Liver (tissue), 9 donors: ENCODE results near the gene LUC7L3. TPM values are rescaled to one million over a fixed set of nuclear protein-coding genes. Genes with fewer than 3 reads are reported as not detected.

Source experiments
- DNase-seq: peaks from one replicate; pipeline ENCODE4 v3.0.0-alpha.2; 2017; ENCODE audit warnings: low spot score
- H3K27ac ChIP-seq, 2 donors: one replicate each; pipeline ENCODE4 v1.7.0; 2013; ENCODE audit warnings: inconsistent platforms in 2 of 2, low read length in 2 of 2, control low read depth in 1 of 2, low read depth in 1 of 2, mild to moderate bottlenecking in 1 of 2
- H3K27me3 ChIP-seq, 4 donors: one replicate each; pipeline versions ENCODE4 v1.6.1 to v1.7.0; 2013; ENCODE audit warnings: low read length in 3 of 4, inconsistent platforms in 1 of 4, mild to moderate bottlenecking in 1 of 4, moderate library complexity in 1 of 4; ENCODE audit not compliant: control insufficient read depth in 4 of 4, insufficient read depth in 4 of 4
- H3K36me3 ChIP-seq, 4 donors: one replicate each; pipeline versions ENCODE4 v1.6.1 to v1.7.0; 2013; ENCODE audit warnings: low read length in 3 of 4, mild to moderate bottlenecking in 3 of 4, low read depth in 1 of 4, moderate library complexity in 1 of 4; ENCODE audit not compliant: control insufficient read depth in 4 of 4, insufficient read depth in 3 of 4
- H3K4me1 ChIP-seq, 4 donors: one replicate each; pipeline versions ENCODE4 v1.6.1 to v1.7.0; 2013; ENCODE audit warnings: low read length in 3 of 4, mild to moderate bottlenecking in 3 of 4, moderate library complexity in 1 of 4; ENCODE audit not compliant: control insufficient read depth in 4 of 4, insufficient read depth in 4 of 4
- H3K4me3 ChIP-seq, 3 donors: one replicate each; pipeline versions ENCODE4 v1.6.1 to v1.7.0; 2013; ENCODE audit warnings: low read length in 3 of 3, control low read depth in 1 of 3, low read depth in 1 of 3, mild to moderate bottlenecking in 1 of 3
- H3K9ac ChIP-seq, 2 donors: one replicate each; pipeline ENCODE4 v1.7.0; 2013; ENCODE audit warnings: low read length in 2 of 2, mild to moderate bottlenecking in 2 of 2, moderate library complexity in 2 of 2, control low read depth in 1 of 2, low read depth in 1 of 2
- H3K9me3 ChIP-seq, 4 donors: one replicate each; pipeline versions ENCODE4 v1.6.1 to v1.7.0; 2013; ENCODE audit warnings: low read length in 3 of 4; ENCODE audit not compliant: control insufficient read depth in 4 of 4
- EGR1 ChIP-seq, 2 donors: IDR thresholded peaks; 2 replicates each; pipeline ENCODE4 v1.6.1; 2016 to 2018; ENCODE audit warnings: antibody characterized with exemption in 2 of 2, low read depth in 2 of 2
- FOXA1 ChIP-seq: IDR thresholded peaks from 2 replicates; pipeline ENCODE4 v1.6.1; 2016; ENCODE audit warnings: antibody characterized with exemption
- FOXA2 ChIP-seq: IDR thresholded peaks from 2 replicates; pipeline ENCODE4 v1.6.1; 2016; ENCODE audit warnings: antibody characterized with exemption
- GABPA ChIP-seq, 2 donors: IDR thresholded peaks in 1 of 2; conservative IDR thresholded peaks in 1 of 2; 2 replicates each; pipeline ENCODE4 v1.6.1; 2016; ENCODE audit warnings: antibody characterized with exemption in 2 of 2, mild to moderate bottlenecking in 1 of 2, moderate library complexity in 1 of 2
- HNF4A ChIP-seq, 2 donors: conservative IDR thresholded peaks; 2 replicates each; pipeline ENCODE4 v1.6.1; 2016; ENCODE audit warnings: antibody characterized with exemption in 2 of 2, mild to moderate bottlenecking in 2 of 2
- HNF4G ChIP-seq: IDR thresholded peaks from 2 replicates; pipeline ENCODE4 v1.6.1; 2016; ENCODE audit warnings: antibody characterized with exemption
- NR2F2 ChIP-seq: IDR thresholded peaks from 2 replicates; pipeline ENCODE4 v1.6.1; 2016; ENCODE audit warnings: antibody characterized with exemption
- RAD21 ChIP-seq, 2 donors: IDR thresholded peaks; 2 replicates each; pipeline ENCODE4 v1.6.1; 2016; ENCODE audit warnings: antibody characterized with exemption in 2 of 2, mild to moderate bottlenecking in 2 of 2
- RXRA ChIP-seq, 2 donors: IDR thresholded peaks; 2 replicates each; pipeline ENCODE4 v1.6.1; 2017 to 2018; ENCODE audit warnings: antibody characterized with exemption in 2 of 2, mild to moderate bottlenecking in 1 of 2
- SP1 ChIP-seq: IDR thresholded peaks from 2 replicates; pipeline ENCODE4 v1.6.1; 2018; ENCODE audit warnings: antibody characterized with exemption, mild to moderate bottlenecking
- TAF1 ChIP-seq: conservative IDR thresholded peaks from 2 replicates; pipeline ENCODE4 v1.6.1; 2016; ENCODE audit warnings: antibody characterized with exemption, mild to moderate bottlenecking
- YY1 ChIP-seq: IDR thresholded peaks from 2 replicates; pipeline ENCODE4 v1.6.1; 2016; ENCODE audit warnings: antibody characterized with exemption, mild to moderate bottlenecking
- WGBS: extraction: QIAGEN DNeasy Blood & Tissue Kit; methylation state at CpG from one replicate; pipeline ENCODE4 v1.1.7; 2013; 5-methylcytosine and 5-hydroxymethylcytosine counted together
- polyA plus RNA-seq, 2 donors: library from polyadenylated mRNA; stranded (reverse) in 1 of 2; unstranded in 1 of 2; fragments of 200-250 nt in 1 of 2; fragments of >200 nt in 1 of 2; fragmentation: Nextera tagmentation in 1 of 2; extraction: Ambion mirVana in 1 of 2; gene quantifications; one replicate each; pipeline versions ENCODE4 v1.2.1 to v1.2.3, GENCODE V29; 2013 to 2015
- total RNA-seq, 2 donors: library from RNA; depleted of rRNA; stranded (reverse); fragments of >200 nt; gene quantifications; one replicate each; pipeline ENCODE4 v1.2.3, GENCODE V29; 2014
- TF ChIP-seq, protein P1 (sequence below): fragments of 150-350 bp; IDR thresholded peaks from 2 replicates; pipeline ENCODE4 v1.5.1; 2017; ENCODE audit warnings: improper control_type of control experiment, low read depth, low read length; ENCODE audit not compliant: missing input control
- TF ChIP-seq, protein P2 (sequence below): IDR thresholded peaks from 2 replicates; pipeline ENCODE4 v1.6.1; 2016; ENCODE audit warnings: antibody characterized with exemption
- TF ChIP-seq, protein P3 (sequence below): IDR thresholded peaks from 2 replicates; pipeline ENCODE4 v1.6.1; 2016; ENCODE audit warnings: antibody characterized with exemption
- TF ChIP-seq, protein P4 (sequence below): IDR thresholded peaks from 2 replicates; pipeline ENCODE4 v1.6.1; 2016; ENCODE audit warnings: antibody characterized with exemption, mild to moderate bottlenecking
- TF ChIP-seq, protein P5 (sequence below): IDR thresholded peaks from 2 replicates; pipeline ENCODE4 v1.6.1; 2016; ENCODE audit warnings: antibody characterized with exemption
- donor health status: healthy.
- donor health status: healthy.
- donor health status: healthy.
- donor health status: healthy.
- donor health status: healthy.

LUC7L3 gene
- total and polyA plus RNA-seq, 4 donors: 15.5 to 126 (median 26.2) TPM

DNA sequence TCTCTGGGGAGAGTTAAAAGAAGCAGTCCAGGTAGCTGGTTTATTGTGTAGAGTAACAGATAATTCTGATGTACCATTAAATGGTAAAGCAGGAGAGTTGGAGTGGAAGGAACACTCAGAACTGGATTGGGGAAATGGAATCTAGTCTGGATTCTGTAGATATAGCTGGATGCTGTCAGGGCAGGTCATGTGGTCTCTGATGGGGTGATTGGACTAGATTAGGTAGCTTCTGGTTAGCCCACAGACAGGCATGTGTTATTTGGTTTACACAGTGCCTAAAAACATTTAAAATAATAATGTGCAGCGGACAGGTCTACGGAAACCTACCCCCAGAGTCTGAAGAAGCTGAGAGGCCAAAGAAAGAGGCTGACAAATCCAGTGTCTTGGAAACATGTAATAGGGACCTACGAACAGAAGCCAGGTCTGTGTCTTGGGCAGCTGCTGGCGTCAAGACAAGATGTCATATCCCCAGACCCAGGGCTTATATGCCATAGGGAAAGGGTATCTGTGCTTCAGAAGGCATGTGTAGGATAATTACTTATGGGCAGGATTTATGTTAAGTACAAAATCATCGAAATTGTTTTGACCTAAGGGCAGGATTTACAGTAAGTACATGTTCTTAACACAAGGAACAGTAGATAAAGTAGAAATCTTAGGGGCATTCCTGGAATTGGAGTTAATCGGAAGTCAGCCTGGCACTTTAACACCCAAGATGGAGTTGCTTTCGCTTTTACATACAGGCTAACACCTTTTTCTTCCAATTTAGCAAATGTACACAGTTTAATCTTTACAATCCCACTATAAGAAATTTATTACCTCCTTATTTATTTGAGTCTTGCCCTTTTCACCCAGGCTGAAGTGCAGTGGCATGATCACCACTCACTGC is 12.4 kb downstream of the LUC7L3 start:
- Histone ChIP-seq H3K36me3 (peaks cover 0 to 3% (median under 1%) of the 10 kb centered on the region in 4 donors), H3K9me3 (no peaks in the 10 kb centered on the region), H3K27me3 (no peaks in the 10 kb centered on the region), H3K4me1 (peaks cover 6 to 24% (median 21%) of the 10 kb centered on the region in 4 donors), H3K9ac (no peak overlapping the region), H3K4me3 (no peak overlapping the region), H3K27ac (no peak overlapping the region)
- DNase-seq: no peak
- TF ChIP-seq GABPA (IDR thresholded peaks at IDR 0.05 in 1 of 2, conservative IDR thresholded peaks at IDR 0.05 in 1 of 2) (no peak), HNF4G (no peak), FOXA2 (no peak), FOXA1 (no peak), RXRA (IDR thresholded peaks at IDR 0.05) (no peak), TAF1 (no peak), EGR1 (IDR thresholded peaks at IDR 0.05; ENCODE audit: low read depth in 2 of 2) (no peak), SP1 (no peak), NR2F2 (no peak)
- TF ChIP-seq, protein P1, sequence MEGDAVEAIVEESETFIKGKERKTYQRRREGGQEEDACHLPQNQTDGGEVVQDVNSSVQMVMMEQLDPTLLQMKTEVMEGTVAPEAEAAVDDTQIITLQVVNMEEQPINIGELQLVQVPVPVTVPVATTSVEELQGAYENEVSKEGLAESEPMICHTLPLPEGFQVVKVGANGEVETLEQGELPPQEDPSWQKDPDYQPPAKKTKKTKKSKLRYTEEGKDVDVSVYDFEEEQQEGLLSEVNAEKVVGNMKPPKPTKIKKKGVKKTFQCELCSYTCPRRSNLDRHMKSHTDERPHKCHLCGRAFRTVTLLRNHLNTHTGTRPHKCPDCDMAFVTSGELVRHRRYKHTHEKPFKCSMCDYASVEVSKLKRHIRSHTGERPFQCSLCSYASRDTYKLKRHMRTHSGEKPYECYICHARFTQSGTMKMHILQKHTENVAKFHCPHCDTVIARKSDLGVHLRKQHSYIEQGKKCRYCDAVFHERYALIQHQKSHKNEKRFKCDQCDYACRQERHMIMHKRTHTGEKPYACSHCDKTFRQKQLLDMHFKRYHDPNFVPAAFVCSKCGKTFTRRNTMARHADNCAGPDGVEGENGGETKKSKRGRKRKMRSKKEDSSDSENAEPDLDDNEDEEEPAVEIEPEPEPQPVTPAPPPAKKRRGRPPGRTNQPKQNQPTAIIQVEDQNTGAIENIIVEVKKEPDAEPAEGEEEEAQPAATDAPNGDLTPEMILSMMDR: no peak
- TF ChIP-seq, protein P2, sequence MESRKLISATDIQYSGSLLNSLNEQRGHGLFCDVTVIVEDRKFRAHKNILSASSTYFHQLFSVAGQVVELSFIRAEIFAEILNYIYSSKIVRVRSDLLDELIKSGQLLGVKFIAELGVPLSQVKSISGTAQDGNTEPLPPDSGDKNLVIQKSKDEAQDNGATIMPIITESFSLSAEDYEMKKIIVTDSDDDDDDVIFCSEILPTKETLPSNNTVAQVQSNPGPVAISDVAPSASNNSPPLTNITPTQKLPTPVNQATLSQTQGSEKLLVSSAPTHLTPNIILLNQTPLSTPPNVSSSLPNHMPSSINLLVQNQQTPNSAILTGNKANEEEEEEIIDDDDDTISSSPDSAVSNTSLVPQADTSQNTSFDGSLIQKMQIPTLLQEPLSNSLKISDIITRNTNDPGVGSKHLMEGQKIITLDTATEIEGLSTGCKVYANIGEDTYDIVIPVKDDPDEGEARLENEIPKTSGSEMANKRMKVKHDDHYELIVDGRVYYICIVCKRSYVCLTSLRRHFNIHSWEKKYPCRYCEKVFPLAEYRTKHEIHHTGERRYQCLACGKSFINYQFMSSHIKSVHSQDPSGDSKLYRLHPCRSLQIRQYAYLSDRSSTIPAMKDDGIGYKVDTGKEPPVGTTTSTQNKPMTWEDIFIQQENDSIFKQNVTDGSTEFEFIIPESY: no peak
- TF ChIP-seq, protein P3, sequence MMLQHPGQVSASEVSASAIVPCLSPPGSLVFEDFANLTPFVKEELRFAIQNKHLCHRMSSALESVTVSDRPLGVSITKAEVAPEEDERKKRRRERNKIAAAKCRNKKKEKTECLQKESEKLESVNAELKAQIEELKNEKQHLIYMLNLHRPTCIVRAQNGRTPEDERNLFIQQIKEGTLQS: no peak
- TF ChIP-seq, protein P4, sequence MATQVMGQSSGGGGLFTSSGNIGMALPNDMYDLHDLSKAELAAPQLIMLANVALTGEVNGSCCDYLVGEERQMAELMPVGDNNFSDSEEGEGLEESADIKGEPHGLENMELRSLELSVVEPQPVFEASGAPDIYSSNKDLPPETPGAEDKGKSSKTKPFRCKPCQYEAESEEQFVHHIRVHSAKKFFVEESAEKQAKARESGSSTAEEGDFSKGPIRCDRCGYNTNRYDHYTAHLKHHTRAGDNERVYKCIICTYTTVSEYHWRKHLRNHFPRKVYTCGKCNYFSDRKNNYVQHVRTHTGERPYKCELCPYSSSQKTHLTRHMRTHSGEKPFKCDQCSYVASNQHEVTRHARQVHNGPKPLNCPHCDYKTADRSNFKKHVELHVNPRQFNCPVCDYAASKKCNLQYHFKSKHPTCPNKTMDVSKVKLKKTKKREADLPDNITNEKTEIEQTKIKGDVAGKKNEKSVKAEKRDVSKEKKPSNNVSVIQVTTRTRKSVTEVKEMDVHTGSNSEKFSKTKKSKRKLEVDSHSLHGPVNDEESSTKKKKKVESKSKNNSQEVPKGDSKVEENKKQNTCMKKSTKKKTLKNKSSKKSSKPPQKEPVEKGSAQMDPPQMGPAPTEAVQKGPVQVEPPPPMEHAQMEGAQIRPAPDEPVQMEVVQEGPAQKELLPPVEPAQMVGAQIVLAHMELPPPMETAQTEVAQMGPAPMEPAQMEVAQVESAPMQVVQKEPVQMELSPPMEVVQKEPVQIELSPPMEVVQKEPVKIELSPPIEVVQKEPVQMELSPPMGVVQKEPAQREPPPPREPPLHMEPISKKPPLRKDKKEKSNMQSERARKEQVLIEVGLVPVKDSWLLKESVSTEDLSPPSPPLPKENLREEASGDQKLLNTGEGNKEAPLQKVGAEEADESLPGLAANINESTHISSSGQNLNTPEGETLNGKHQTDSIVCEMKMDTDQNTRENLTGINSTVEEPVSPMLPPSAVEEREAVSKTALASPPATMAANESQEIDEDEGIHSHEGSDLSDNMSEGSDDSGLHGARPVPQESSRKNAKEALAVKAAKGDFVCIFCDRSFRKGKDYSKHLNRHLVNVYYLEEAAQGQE: no peak
- 77% methylated on average over 7 of the region's 7 CpGs for WGBS

DNA sequence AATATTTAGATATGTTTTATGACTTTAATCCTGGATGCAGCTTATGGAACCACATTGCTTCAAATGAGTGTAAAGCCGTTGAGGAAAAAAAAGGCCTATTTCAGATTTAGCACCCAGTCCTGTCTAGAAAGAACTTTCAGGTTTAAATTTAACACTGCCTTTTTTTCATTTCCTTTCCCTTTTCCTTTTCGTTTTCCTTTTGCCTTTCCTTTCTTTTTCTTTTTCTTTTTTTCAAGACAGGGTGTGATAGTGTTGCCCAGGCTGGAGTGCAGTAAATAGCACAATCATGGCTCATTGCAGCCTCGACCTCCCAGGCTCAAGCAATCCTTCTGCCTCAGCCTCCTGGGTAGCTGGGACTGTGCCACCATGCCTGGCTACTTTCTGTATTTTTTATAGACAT is 15.9 kb downstream of the LUC7L3 start:
- H3K27me3 ChIP-seq: no peaks in the 10 kb centered on the region
- H3K9ac ChIP-seq: no peak overlapping the region
- H3K4me1 ChIP-seq: peaks cover 0 to 6% (median 3%) of the 10 kb centered on the region in 4 donors
- DNase-seq: no peak
- peaks cover 1 to 14% (median 11%) of the 10 kb centered on the region in 4 donors for H3K36me3 ChIP-seq
- no peak overlapping the region for H3K27ac ChIP-seq
- WGBS: 80% methylated on average over 3 of the region's 3 CpGs
- H3K4me3 ChIP-seq: no peak overlapping the region
- H3K9me3 ChIP-seq: no peaks in the 10 kb centered on the region
- TF ChIP-seq FOXA1 (no peak), HNF4A (conservative IDR thresholded peaks at IDR 0.05) (no peak), NR2F2 (no peak), YY1 (no peak), RAD21 (IDR thresholded peaks at IDR 0.05) (no peak), FOXA2 (no peak), SP1 (no peak), RXRA (IDR thresholded peaks at IDR 0.05) (no peak)
- TF ChIP-seq, protein P5, sequence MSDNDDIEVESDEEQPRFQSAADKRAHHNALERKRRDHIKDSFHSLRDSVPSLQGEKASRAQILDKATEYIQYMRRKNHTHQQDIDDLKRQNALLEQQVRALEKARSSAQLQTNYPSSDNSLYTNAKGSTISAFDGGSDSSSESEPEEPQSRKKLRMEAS: no peak
- TF ChIP-seq, protein P4: no peak
- TF ChIP-seq, protein P2: no peak
